HG03469 (cell line): ENCODE results near the gene PLEKHD1.
"Not testable (repeated sequence)": the region's sequence is repeated elsewhere in the genome, so short reads cannot be mapped to it uniquely, and the experiment has no call there.

Experiments used
- ATAC-seq: cut with Tn5 transposase; IDR thresholded peaks from one replicate; pipeline ENCODE4 v1.9.1; 2021; ENCODE audit warnings: mild to moderate bottlenecking, moderate library complexity, moderate number of reproducible peaks; ENCODE audit not compliant: unreplicated experiment

Gene PLEKHD1

DNA sequence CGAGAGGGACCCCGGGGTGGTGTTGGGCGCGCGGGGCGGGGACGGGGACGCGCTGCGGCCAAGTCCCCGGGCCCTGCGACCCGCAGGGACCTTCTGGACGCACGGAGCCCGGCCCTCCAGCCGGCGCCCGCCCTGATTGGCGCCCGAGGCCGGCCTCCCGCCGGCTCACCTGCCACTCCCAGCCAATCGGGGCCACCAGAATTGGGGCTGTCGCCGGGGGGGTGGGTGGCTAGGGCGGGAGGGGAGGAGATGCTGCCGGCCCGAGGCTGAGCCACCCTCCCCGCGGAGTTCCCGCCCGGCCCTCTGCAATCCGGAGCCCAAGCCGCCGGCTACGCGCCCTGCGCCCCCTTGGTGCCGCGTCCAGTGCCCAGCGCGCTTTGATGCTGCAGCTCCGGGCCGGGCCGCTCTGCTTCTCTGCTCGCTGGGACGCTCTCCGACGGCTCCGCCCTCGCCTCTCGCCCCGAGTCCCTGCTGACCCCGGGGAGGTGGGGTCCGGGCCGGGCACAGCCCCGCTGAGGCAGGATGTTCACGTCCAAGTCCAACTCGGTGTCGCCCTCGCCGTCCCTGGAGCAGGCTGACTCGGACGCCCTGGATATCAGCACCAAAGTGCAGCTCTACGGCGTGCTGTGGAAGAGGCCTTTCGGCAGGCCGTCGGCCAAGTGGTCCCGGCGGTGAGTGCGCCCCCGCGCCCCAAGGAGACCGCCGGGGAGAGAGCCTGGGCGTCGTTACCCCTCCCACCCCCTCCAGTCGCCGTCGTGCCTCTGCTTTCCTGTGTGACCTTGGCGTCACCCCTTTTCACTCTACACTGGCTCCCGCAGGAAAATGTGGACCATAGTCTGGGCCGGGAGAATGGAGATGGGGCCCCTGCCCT is at the start of gene PLEKHD1:
Gene PLEKHD1, plus strand, starts transcription at position 285 of the 871 bp plus-strand sequence. Its CDS starts 238 bp downstream, at position 523.
- ATAC-seq: no peak

DNA sequence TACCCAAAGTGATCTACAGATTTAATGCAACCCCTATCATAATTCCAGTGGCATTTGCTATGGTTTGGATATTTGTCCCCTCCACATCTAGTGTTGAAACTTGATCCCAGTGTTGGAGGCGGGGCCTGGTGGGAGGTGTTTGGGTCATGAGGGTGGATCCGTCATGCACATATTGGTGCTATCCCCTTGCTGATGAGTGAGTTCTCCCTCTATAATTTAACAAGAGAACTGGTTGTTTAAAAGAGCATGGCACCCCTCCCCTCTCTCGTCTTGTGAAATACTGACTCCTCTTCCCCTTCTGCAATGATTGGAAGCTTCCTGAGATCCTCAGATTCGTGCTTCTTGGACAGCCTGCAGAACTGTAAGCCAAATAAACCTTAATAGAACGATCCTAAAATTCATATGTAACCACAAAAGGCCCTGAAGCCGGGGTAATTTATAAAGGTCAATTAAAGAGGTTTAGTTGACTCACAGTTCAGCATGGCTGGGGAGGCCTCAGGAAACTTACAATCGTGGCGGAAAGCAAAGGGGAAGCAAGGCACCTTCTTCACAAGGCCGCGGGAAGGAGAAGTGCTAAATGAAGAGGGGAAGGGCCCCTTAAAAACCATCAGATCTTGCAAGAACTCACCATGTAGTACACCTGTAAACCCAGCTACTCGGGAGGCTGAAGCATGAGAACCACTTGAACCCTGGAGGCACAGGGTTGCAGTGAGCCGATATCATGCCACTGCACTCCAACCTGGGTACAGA is 44.8 kb upstream of the PLEKHD1 start:
- ATAC-seq: no peak

DNA sequence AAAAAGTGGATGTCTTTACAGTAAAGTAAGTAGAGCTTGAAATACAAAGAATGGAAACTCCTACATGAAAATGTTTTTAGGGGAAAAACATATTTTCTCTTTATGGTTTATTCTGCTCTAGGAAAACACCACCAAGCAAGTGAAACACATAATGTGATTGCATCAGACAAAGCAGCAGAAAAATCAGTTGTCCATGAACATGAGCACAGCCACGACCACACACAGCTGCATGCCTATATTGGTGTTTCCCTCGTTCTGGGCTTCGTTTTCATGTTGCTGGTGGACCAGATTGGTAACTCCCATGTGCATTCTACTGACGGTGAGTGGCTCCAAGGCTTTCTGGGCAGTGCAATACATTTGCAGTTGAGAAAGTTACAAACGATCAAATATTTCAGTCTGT is 42.6 kb upstream of the PLEKHD1 start:
- ATAC-seq: no peak

DNA sequence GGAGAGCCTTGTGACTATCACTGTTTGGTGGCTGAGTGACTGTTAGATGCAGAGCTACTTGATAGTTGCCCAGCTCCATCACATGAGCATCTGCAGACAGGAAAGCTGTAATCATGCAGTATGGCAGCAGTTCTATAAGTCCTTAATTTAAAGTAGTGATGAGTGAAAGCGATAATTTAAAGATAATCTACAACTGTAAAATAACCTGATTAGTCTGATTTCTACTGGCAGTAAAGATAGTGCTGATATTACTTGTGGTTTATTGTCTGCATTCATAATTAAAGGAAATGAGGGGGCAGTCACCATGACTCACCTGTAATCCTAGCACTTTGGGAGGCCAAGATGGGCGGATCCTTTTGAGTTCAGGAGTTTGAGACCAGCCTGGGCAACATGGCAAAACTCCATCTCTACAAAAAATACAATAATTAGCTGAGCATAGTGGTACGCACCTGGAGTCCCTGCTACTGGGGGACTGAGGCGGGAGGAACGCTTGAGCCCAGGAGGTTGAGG is 41.2 kb upstream of the PLEKHD1 start:
- no peak for ATAC-seq

DNA sequence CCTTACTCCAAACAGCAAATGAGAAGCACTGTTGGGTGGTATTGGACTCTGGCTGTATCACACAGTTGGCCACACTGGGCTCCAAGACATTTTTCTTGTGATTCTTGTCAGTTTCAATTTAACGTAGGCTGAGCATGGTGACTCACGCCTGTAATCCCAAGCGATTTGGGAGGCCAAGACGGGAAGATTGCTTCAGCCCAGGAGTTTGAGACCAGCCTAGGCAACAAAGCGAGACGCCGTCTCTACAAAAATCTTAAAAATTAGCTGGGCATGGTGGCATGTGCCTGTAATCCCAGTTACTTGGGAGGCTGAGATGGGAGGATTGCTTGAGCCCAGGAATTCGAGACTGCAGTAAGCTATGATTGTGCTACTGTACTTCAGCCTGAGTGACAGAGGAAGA is 35.3 kb upstream of the PLEKHD1 start:
- ATAC-seq: no peak

DNA sequence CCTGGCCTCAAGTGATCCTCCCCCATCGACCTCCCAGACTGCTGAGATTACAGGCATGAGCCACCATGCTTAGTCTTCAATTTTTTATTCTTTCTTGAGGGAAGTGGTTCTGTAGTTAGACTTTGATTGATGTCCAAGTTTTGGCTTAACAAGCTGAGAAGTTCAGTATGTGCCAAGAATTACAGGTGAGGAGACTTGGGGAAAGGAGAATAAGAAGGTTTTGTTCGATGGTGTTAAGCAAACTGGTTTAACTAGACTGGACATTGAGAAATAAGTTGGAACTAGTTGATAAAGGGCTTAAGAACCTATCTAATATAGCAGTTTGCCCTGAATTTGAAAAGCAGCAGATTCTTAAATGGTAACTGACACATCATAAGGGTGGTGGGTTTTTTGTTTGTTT is 32.6 kb upstream of the PLEKHD1 start:
- no peak for ATAC-seq

DNA sequence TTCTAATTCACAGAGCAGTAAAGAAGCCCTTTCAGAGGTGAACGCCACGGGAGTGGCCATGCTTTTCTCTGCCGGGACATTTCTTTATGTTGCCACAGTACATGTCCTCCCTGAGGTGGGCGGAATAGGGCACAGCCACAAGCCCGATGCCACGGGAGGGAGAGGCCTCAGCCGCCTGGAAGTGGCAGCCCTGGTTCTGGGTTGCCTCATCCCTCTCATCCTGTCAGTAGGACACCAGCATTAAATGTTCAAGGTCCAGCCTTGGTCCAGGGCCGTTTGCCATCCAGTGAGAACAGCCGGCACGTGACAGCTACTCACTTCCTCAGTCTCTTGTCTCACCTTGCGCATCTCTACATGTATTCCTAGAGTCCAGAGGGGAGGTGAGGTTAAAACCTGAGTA is 26.2 kb upstream of the PLEKHD1 start:
- no peak for ATAC-seq

DNA sequence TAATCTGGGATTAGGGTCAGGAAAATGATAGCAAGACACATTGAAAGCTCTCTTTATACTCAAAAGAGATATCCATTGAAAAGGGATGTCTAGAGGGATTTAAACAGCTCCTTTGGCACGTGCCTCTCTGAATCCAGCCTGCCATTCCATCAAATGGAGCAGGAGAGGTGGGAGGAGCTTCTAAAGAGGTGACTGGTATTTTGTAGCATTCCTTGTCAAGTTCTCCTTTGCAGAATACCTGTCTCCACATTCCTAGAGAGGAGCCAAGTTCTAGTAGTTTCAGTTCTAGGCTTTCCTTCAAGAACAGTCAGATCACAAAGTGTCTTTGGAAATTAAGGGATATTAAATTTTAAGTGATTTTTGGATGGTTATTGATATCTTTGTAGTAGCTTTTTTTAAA is 25.4 kb upstream of the PLEKHD1 start:
- no peak for ATAC-seq

DNA sequence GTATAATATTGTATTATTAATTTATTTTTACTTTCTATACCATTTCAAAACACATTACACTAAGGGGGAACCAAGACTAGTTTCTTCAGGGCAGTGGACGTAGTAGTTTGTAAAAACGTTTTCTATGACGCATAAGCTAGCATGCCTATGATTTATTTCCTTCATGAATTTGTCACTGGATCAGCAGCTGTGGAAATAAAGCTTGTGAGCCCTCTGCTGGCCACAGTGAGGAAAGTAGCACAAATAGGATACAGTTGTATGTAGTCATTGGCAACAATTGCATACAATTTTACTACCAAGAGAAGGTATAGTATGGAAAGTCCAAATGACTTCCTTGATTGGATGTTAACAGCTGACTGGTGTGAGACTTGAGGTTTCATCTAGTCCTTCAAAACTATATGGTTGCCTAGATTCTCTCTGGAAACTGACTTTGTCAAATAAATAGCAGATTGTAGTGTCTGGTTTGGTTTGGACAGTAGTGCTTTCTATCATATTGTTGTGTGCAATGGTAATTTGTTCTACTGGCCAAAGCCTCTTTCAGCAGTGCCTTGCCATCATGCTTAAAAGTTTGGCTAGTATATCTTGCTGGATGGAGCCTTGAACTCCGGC is 24.3 kb upstream of the PLEKHD1 start:
- ATAC-seq: no peak

DNA sequence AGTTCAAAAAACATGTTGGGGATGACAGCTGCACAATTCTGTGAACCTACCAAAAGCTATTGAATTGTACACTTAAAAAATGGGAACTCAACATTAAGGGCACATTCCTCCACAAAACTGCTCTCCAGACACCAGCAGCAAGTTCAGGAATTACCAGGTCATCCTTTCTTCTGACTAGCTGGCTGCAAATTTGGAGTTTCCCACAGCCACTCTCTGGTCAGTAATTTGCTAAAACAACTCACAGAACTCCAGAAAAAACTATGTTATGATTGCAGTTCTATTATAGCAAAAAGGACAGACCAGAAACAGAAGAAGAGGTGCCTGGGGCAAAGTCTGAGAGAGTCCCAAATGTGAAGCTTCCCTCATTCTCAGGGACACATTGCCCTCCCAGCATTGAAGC is 20.1 kb upstream of the PLEKHD1 start:
- no peak for ATAC-seq

DNA sequence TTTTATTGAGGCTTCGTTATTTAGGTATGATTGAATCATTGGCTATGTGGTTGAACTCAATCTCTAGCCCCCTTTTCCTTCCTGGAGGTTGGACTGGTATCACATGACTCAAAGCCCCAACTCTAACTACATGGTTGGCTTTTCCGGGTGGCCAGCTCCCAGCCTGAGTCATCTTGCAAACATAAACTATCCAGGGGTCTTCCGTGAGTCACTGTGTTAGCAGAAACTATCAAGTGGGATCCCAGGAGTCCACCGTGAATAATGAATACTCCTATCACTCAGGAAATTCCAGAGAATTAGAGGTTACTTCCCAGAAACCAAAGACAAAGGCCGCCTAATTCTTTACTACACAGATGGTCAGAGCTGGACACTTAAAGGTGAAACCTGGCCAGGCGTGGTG is 19.7 kb upstream of the PLEKHD1 start:
- ATAC-seq: no peak

DNA sequence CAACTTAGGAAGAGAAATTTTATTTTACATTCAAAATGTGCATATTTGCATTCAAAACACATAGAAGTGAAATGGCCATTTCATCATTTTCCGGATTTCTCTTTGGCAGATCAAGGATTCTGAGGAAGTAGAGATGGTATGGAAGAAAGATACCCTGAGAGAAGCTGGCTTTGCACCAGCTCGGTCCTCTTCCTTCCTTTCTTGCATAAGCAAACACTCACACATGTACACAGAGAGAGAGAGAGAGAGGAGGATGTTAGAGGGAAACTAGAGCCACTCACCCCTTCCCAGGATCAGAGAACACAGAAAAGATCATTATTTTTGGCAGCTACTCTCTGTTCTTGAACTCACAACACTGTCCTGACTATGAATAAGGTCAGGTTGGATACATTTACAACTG is 15.6 kb upstream of the PLEKHD1 start:
- ATAC-seq: no peak

DNA sequence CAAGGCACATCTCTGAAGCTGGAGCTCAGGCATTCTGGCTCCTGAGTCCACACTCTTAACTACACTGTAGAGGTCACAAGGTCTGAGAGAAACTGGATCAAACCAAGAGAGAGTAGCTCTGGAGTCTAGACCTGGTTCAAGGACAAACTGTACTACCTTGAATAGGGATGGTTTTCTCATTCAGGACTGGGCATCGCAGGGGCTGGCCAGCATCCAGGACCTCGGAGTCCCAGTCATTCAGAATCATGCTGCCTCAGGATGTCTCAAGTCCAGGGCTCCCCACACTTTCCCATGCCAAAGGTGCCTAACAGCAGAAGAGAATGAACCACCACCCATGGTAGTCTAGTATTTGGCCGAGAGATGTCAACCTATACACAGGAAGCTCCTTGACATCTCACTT is 13.1 kb upstream of the PLEKHD1 start:
- ATAC-seq: no peak

DNA sequence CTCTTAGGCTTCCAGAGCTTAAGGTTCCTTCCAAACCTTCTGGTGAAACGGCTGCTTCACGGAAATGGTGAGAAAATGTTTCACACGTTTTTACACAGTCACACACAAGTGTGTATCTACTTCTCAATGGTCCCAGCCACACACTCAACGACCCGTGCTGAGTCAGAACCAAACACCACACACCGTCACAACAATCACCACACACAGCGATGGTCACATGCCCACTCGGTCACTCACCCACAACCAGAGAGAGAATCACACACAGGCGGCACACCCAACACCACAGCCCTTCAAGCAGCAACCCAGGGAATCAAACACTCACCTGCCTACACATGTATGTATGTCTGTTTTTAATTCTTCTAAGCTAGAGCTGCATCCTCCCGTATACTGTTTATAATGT is 12.6 kb upstream of the PLEKHD1 start:
- no peak for ATAC-seq

DNA sequence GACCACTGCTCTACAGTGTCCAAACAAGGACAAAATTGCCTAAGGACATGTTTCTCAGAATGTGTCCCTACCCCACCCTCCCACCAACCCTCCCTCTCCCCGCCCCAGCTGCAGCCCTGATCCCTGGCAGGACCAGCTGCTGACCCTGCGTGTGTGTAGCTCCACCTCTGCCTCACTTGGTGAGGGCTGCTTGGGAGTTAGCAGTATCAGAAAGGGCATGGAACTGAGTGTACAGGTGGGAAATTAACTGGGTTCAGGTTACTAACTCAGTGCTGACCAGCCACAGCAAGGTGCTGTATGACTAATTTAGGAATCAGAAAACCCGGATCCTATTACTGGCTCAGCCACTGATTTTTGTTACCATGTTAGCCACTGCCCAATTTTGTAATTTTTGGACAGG is 11.3 kb upstream of the PLEKHD1 start:
- ATAC-seq: no peak

DNA sequence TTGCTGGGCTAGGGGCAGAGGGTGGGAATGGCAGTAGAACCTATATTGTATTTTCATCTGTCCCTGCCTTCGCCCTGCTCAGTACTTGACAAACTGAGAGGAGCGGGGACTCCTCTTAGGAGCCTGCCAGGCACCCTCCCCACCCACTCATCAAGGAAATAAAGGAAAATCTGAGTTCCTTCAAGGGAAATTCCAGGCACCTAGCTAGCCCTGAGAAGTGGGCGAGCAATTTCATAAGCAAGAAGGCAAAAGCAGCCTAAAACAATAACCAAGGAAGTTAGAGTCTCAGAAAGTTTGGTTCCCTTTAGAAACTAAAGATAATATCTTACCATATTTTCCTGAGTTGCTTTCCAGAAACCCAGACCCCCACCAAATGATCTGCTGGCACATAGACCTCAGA is 10.6 kb upstream of the PLEKHD1 start:
- no peak for ATAC-seq

DNA sequence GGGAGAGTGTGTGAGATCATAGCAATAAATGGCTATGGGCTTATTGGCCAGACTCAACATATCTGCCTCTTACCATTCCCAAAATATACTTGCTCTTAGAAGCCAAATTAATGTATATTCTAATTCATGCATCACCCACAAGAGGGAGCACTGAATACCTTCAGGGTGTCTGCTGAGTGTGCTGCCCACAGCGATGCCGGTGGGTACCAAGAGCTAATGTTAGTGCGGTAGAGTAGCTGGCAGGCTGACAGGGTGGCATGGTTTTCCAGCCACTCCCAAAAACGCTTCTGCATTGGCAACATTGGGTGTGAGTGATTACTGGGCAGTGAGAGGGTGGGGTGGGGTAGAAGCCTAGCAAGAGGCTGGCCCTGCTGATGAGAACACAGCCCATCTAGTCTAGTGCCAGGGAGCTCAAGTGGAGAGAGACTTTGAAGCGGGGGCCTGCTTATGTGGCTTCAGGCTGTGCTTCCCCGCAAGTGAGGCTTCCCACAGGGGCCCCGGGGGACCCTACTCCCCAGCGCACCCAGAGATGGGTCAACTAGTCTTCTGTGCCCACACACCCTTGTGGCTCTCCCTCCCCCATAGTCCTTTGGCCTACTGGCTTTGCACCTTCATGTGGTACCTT is 9.2 kb upstream of the PLEKHD1 start:
- ATAC-seq: no peak

DNA sequence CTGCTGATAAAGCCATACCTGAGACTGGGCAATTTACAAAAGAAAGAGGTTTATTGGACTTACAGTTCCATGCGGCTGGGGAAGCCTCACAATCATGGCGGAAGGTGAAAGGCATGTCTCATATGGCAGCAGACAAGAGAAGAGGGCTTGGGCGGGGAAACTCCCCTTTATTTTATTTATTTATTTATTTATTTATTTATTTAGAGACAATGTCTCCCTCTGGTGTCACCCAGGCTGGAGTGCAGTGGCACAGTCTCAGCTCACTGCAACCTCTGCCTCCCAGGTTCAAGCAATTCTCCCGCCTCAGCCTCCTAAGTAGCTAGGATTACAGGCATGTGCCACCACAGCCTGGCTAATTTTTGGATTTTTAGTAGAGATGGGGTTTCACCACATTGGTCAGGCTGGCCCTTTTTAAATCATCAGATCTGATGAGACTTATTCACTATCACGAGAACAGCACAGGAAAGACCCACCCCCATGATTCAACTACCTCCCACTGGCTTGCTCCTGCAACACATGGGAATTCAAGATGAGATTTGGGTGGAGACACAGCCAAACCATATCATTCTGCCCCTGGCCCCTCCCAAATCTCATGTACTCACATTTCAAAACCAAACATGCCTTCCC is 7.6 kb upstream of the PLEKHD1 start:
- not testable (repeated sequence) for ATAC-seq

DNA sequence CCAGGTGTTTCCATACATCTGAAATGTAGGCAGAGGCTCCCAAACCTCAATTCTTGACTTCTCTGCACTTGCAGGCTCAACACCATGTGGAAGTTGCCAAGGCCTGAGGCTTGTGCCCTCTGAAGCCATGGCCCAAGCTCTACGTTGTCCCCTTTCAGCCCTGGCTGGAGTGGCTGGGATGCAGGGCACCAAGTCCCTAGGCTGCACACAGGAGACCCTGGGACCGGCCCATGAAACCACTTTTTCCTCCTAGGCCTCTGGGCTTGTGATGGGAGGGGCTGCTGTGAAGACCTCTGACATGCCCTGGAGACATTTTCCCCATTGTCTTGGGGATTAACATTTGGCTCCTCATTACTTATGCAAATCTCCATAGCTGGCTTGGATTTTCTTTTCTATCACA is 6.5 kb upstream of the PLEKHD1 start:
- ATAC-seq: not testable (repeated sequence)

DNA sequence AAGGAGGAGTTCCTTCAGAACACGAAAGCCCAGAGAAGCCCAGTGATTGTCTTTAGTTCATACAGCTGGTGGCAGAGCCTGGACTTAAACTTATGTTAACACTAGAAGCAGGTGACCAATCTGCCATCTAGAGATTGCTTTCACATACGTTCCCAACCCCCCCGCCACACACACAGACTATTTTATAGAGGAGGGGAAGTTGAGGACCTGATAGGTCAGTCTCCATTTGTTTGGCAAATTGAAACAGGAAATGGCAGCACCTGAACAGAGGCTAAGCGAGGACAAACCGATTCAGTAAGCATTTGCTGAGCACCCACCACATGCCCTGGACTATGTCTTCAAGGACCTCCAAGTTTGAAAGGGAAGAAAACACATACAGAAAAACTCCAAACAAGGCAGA is 4.8 kb upstream of the PLEKHD1 start:
- ATAC-seq: no peak

DNA sequence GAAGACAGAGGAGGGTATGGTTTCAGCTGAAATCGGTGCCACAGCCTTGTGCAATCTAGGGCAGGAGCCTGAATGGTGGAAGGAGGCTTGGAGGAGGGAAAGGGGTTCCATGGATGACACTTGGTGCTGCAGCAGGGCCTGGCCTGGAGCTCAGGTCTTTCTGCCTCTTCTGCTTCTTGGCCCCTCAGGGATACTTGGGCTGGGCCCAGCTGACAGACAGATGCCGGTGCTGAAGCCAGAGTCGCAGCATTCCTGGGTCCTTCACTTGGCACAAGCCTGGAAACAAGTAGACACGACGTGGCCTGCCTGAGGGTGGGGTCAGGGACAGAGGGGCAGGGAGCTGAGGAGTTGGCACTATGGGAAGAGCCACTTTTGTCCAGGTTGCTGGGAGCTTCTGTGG is 4.4 kb upstream of the PLEKHD1 start:
- no peak for ATAC-seq
